ENCODE results near the gene UBAC1.
"Not testable (repeated sequence)": the region's sequence is repeated elsewhere in the genome, so short reads cannot be mapped to it uniquely, and the experiment has no call there.

Gene UBAC1

GRCh38 chr9:135919318-135919890, 41.8 kb downstream of the UBAC1 start:
- ATAC-seq, result no peak
- no peak for TF ChIP-seq TSHZ2 (CRISPR knock-in tag; IDR thresholded peaks at IDR 0.05)
- TF ChIP-seq ZNF8 (CRISPR knock-in tag; IDR thresholded peaks at IDR 0.05), result no peak
- no peak for TF ChIP-seq GLIS3 (CRISPR knock-in tag; IDR thresholded peaks at IDR 0.05)
- no peak for TF ChIP-seq TOX (CRISPR knock-in tag; IDR thresholded peaks at IDR 0.05; ENCODE audit: borderline replicate concordance)
- TF ChIP-seq ZC3H10 (CRISPR knock-in tag; IDR thresholded peaks at IDR 0.05), result no peak
- no peak for TF ChIP-seq ZFP30 (CRISPR knock-in tag; IDR thresholded peaks at IDR 0.05)
- TF ChIP-seq BACH2 (CRISPR knock-in tag; IDR thresholded peaks at IDR 0.05; ENCODE audit: borderline replicate concordance), result no peak
- TF ChIP-seq ESRRG (CRISPR knock-in tag; IDR thresholded peaks at IDR 0.05), result no peak
- no peak for TF ChIP-seq CSRNP3 (CRISPR knock-in tag; IDR thresholded peaks at IDR 0.05)
- TF ChIP-seq POU6F1 (CRISPR knock-in tag; IDR thresholded peaks at IDR 0.05; ENCODE audit: borderline replicate concordance, low read depth), result no peak

GRCh38 chr9:135916227-135916626, 44.9 kb downstream of the UBAC1 start:
- not testable (repeated sequence) for ATAC-seq

- no peak for ATAC-seq
- TF ChIP-seq TOX (CRISPR knock-in tag; IDR thresholded peaks at IDR 0.05; ENCODE audit: borderline replicate concordance) (no peak), PPARA (CRISPR knock-in tag; IDR thresholded peaks at IDR 0.05; ENCODE audit: borderline replicate concordance) (no peak), SNAI2 (CRISPR knock-in tag; IDR thresholded peaks at IDR 0.05) (no peak), TSHZ2 (CRISPR knock-in tag; IDR thresholded peaks at IDR 0.05) (no peak), ZNF565 (CRISPR knock-in tag; conservative IDR thresholded peaks at IDR 0.05; ENCODE audit: low read depth) (no peak), OSR1 (CRISPR knock-in tag; IDR thresholded peaks at IDR 0.05) (no peak), BACH2 (CRISPR knock-in tag; IDR thresholded peaks at IDR 0.05; ENCODE audit: borderline replicate concordance) (no peak), ZNF70 (CRISPR knock-in tag; IDR thresholded peaks at IDR 0.05) (no peak), POU6F1 (CRISPR knock-in tag; IDR thresholded peaks at IDR 0.05; ENCODE audit: borderline replicate concordance, low read depth) (no peak), ISL1 (CRISPR knock-in tag; IDR thresholded peaks at IDR 0.05) (no peak), ARNTL (CRISPR knock-in tag; IDR thresholded peaks at IDR 0.05; ENCODE audit: borderline replicate concordance, low read depth) (no peak), CREB5 (CRISPR knock-in tag; IDR thresholded peaks at IDR 0.05; ENCODE audit: low read depth) (no peak), ZFP30 (CRISPR knock-in tag; IDR thresholded peaks at IDR 0.05) (no peak), ZC3H10 (CRISPR knock-in tag; IDR thresholded peaks at IDR 0.05) (no peak), RARB (CRISPR knock-in tag; IDR thresholded peaks at IDR 0.05) (no peak), CSDC2 (CRISPR knock-in tag; IDR thresholded peaks at IDR 0.05) (no peak), ZFP3 (CRISPR knock-in tag; IDR thresholded peaks at IDR 0.05) (no peak), ZNF8 (CRISPR knock-in tag; IDR thresholded peaks at IDR 0.05) (no peak), TCF4 (CRISPR knock-in tag; IDR thresholded peaks at IDR 0.05; ENCODE audit: borderline replicate concordance) (no peak), PATZ1 (CRISPR knock-in tag; IDR thresholded peaks at IDR 0.05; ENCODE audit: borderline replicate concordance) (no peak)
Measured at GRCh38 chr9:135914921-135915320, 46.3 kb downstream of the UBAC1 start.

- ATAC-seq, result not testable (repeated sequence)
Measured at GRCh38 chr9:135911233-135911632, 49.9 kb downstream of the UBAC1 start.

Data from SK-N-SH treated with all-trans-retinoic acid at 6 μM for 48 hours (cell line).